Astrocyte (in vitro differentiated cells and primary cell): ENCODE measurements around the gene SPATA31C1.

Source experiments
- EZH2 ChIP-seq: IDR thresholded peaks from 2 replicates; pipeline ENCODE4 v1.6.1; 2012; ENCODE audit warnings: mild to moderate bottlenecking, low read length, inconsistent platforms; ENCODE audit not compliant: insufficient read depth
- TF ChIP-seq, protein P1 (sequence below): IDR thresholded peaks from 2 replicates; pipeline ENCODE4 v1.5.1; 2011; ENCODE audit warnings: low read depth, mild to moderate bottlenecking, inconsistent platforms, low read length, moderate library complexity; ENCODE audit not compliant: insufficient read depth

DNA sequence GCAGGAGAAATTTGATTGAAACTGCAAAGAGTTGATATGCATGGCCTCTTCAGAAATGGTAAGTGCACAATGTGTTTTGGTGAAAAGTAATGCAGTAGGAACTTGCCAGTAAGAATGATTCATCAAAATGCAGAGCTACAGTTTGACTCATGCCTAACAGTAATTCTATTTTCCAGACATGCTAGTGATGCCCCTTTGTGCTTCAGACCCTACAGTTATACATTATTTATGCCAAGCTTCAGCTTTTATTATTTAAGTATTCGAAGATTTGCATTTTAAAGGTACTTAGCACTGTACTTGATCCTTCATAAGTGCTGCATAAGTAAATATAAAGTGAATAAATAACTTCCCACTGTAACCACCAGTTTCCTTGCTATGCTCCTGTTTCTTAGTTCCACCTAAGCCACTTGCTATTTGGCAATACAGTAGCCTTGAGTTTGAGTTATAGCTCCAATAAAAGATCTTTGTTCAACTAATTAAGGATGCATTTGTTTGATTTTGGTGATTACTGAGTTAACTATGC, 38.7 kb upstream of the SPATA31C1 start:
- TF ChIP-seq, protein P1, sequence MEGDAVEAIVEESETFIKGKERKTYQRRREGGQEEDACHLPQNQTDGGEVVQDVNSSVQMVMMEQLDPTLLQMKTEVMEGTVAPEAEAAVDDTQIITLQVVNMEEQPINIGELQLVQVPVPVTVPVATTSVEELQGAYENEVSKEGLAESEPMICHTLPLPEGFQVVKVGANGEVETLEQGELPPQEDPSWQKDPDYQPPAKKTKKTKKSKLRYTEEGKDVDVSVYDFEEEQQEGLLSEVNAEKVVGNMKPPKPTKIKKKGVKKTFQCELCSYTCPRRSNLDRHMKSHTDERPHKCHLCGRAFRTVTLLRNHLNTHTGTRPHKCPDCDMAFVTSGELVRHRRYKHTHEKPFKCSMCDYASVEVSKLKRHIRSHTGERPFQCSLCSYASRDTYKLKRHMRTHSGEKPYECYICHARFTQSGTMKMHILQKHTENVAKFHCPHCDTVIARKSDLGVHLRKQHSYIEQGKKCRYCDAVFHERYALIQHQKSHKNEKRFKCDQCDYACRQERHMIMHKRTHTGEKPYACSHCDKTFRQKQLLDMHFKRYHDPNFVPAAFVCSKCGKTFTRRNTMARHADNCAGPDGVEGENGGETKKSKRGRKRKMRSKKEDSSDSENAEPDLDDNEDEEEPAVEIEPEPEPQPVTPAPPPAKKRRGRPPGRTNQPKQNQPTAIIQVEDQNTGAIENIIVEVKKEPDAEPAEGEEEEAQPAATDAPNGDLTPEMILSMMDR, result no peak
- no peak for TF ChIP-seq EZH2
